Chondrocyte (in vitro differentiated cells): ENCODE measurements around the gene ARRB2. TPM values are rescaled to one million over a fixed set of nuclear protein-coding genes. Genes with fewer than 3 reads are reported as not detected.

Source experiments
- DNase-seq: peaks from one replicate; pipeline ENCODE4 v3.0.0; 2021; ENCODE audit warnings: mixed read lengths, low spot score
- H3K27ac Mint-ChIP-seq: one replicate; pipeline ENCODE4 v1.8.0; 2021; ENCODE audit warnings: mild to moderate bottlenecking, moderate library complexity, mixed read lengths; ENCODE audit not compliant: unreplicated experiment
- H3K27me3 Mint-ChIP-seq: 2 replicates; pipeline ENCODE4 v1.8.0; 2021; ENCODE audit warnings: low read depth, mixed read lengths
- H3K36me3 Mint-ChIP-seq: 2 replicates; pipeline ENCODE4 v1.8.0; 2021; ENCODE audit warnings: low read depth, mixed read lengths
- H3K4me1 Mint-ChIP-seq: 2 replicates; pipeline ENCODE4 v1.8.0; 2021; ENCODE audit warnings: low read depth, mild to moderate bottlenecking, mixed read lengths
- H3K4me3 Mint-ChIP-seq: one replicate; pipeline ENCODE4 v1.8.0; 2021; ENCODE audit warnings: mild to moderate bottlenecking, moderate library complexity, mixed read lengths; ENCODE audit not compliant: unreplicated experiment
- H3K9me3 Mint-ChIP-seq: 2 replicates; pipeline ENCODE4 v1.8.0; 2021; ENCODE audit warnings: low read depth, mixed read lengths
- total RNA-seq: library from RNA; stranded (reverse); gene quantifications from 3 replicates; pipeline ENCODE4 v1.2.1, GENCODE V29; 2021
- TF ChIP-seq, protein P1 (sequence below): fragments of 200-600 bp; sonication (generic); IDR thresholded peaks from 2 replicates; pipeline ENCODE4 v1.5.0; 2021; ENCODE audit warnings: antibody characterized with exemption, mild to moderate bottlenecking, moderate library complexity

Gene ARRB2
- total RNA-seq, 1 donor from 2014 or later = 7.2 TPM

DNA sequence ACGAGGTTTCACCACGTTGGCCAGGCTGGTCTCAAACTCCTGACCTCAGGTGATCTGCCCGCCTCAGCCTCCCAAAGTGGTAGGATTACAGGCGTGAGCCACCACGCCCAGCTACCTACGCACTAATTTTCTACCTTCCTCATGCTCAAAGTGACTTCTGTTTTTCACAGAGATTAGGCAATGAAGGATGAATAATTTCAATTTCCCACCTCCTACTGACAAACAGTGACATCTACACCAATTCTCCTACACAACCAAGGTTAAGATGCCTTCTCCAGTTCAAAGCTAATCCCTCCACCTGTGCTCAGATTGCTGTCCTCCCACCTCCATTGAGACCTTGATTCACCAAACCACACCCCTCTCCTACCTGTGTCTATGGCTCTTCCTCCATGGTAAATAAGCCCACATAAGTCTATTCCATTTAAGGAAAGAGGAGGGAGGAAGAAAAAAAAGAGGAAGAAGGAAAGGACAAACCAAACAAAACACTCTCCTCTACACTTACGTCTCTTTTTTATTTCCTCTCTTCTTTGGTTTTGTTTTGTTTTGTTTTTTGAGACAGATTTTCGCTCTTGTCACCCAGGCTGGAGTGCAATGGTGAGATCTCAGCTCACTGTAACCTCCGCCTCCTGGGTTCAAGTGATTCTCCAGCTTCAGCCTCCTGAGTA, 15.3 kb downstream of the ARRB2 start:
- DNase-seq = no peak
- Mint-ChIP-seq H3K27ac (no peak overlapping the region), H3K9me3 (no peaks in the 10 kb centered on the region), H3K27me3 (peaks cover 3% of the 10 kb centered on the region), H3K4me1 (peaks cover 9% of the 10 kb centered on the region), H3K36me3 (no peaks in the 10 kb centered on the region), H3K4me3 (no peak overlapping the region)
- TF ChIP-seq, protein P1, sequence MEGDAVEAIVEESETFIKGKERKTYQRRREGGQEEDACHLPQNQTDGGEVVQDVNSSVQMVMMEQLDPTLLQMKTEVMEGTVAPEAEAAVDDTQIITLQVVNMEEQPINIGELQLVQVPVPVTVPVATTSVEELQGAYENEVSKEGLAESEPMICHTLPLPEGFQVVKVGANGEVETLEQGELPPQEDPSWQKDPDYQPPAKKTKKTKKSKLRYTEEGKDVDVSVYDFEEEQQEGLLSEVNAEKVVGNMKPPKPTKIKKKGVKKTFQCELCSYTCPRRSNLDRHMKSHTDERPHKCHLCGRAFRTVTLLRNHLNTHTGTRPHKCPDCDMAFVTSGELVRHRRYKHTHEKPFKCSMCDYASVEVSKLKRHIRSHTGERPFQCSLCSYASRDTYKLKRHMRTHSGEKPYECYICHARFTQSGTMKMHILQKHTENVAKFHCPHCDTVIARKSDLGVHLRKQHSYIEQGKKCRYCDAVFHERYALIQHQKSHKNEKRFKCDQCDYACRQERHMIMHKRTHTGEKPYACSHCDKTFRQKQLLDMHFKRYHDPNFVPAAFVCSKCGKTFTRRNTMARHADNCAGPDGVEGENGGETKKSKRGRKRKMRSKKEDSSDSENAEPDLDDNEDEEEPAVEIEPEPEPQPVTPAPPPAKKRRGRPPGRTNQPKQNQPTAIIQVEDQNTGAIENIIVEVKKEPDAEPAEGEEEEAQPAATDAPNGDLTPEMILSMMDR = no peak

DNA sequence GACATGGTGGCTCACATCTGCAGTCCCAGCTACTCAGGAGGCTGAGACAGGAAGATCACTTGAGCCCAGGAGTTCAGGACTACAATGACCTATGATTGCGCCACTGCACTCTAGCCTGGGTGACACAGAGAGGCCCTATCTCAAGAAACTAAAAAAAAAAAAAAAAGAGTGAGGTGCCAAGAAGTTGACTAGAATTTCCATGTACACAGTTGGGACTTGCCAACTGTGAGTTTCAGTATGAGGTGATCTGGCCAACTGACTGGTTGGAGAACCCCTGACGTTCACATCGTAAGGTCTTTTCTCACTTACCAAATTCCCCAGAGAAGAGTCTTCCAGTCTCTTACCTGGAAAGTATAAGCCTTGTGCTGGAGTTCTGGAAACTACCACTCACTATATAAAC, 17.7 kb downstream of the ARRB2 start:
- Mint-ChIP-seq H3K36me3 (no peaks in the 10 kb centered on the region), H3K4me3 (no peak overlapping the region), H3K4me1 (peaks cover 12% of the 10 kb centered on the region), H3K9me3 (no peaks in the 10 kb centered on the region), H3K27me3 (peaks cover 3% of the 10 kb centered on the region), H3K27ac (no peak overlapping the region)
- no peak for DNase-seq
- TF ChIP-seq, protein P1 = no peak

DNA sequence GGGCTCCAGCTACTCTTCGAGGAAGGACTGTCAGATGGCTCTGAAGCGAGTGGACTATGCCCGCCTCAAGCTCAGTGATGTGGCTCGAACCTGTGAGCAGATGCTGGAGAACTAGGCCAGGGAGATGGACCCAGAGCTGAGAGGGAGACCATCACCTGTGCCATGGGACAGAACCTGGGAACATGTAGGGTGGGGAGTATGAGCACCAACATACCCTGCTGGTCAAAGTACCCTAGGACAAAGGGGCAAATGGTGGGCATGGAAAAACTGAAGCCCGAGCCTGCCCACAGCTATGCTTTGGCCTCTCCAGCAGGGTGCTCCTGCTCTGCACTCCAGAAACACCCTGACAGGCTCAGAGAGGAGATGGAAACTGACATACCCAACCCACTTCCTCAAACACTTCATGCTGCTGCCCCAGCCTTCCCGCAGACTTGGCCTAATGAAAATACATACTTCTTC, 22.7 kb downstream of the ARRB2 start:
- Mint-ChIP-seq H3K4me3 (no peak overlapping the region), H3K9me3 (no peaks in the 10 kb centered on the region), H3K36me3 (peaks cover 2% of the 10 kb centered on the region), H3K4me1 (peaks cover 12% of the 10 kb centered on the region), H3K27me3 (peaks cover 7% of the 10 kb centered on the region), H3K27ac (no peak overlapping the region)
- no peak for DNase-seq
- TF ChIP-seq, protein P1 = no peak

DNA sequence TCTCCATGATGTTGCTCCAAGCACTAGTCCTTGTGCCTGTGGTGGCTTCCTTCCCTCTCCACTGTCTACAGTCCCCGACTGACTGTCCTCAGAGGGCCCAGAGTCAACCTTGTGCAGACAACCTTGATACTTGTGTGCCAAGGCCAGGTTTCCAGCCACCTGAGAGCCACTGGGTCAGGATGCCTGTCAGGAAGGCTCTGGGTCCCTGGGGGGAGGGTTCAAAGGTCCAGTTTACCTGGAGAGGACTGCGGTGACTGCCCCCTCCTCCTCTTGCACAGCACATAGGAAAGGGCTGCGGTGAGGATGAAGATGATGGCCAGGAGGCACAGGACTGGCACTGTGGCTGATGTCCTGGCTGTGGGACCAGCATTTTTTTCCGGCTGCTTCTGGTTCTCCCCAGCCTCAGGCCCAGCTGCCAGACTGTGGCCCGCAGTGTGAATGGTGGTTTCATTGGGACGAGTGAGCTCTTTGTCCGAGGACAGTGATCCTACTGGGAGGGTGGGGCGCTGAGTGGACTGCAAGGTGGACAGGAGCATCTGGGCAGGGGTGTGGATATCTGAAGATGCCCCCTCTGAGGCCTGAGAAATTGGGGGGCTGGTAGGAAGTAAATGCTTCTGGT, 24.5 kb downstream of the ARRB2 start:
- Mint-ChIP-seq H3K27me3 (peaks cover 11% of the 10 kb centered on the region), H3K27ac (no peak overlapping the region), H3K36me3 (peaks cover 2% of the 10 kb centered on the region), H3K4me1 (peaks cover 21% of the 10 kb centered on the region), H3K9me3 (no peaks in the 10 kb centered on the region), H3K4me3 (no peak overlapping the region)
- no peak for DNase-seq
- TF ChIP-seq, protein P1 = no peak

DNA sequence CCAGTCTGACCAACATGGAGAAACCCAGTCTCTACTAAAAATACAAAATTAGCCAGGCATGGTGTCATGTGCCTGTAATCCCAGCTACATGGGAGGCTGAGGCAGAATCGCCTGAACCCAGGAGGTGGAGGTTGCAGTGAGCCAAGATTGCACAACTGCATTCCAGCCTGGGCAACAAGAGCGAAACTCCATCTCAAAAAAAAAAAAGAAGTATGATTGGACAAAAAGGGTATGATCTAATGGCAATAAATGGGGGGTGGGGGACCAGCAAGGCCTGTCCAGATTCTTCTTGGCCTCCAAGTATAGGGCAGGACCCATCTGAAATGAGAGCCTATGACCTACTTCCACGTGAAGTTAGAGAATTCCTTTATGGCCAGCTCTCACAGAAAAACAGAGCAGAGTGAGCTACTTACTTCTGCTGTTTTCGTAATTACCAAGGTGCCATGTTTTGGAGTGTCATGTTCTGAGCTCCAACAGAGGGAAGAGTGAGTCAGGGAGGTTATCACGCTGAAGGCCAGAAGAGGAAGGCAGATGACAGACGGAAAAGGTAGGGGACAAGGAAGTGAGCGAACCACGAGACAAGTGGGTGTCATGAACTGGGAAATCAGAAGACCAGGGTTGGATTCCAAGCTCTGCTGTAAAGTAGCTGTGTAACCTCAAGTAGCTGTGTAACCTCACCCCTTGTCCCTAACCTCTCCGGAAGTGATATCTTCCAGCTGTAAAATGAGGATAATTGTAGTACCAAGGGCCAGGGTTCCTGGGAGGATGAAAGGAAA, 25.6 kb downstream of the ARRB2 start:
- TF ChIP-seq, protein P1 = no peak
- Mint-ChIP-seq H3K27me3 (peaks cover 11% of the 10 kb centered on the region), H3K4me1 (peaks cover 14% of the 10 kb centered on the region), H3K27ac (no peak overlapping the region), H3K36me3 (peaks cover 2% of the 10 kb centered on the region), H3K4me3 (no peak overlapping the region), H3K9me3 (no peaks in the 10 kb centered on the region)
- no peak for DNase-seq
